Activated CD4-positive, alpha-beta T cell treated with anti-CD3 and anti-CD28 coated beads, Interleukin-2, amount 10 ng/mL, durations not matched to agents 7 days and 5 days (primary cell): ENCODE measurements around the gene VEPH1. TPM values are rescaled to one million over a fixed set of nuclear protein-coding genes. Genes with fewer than 3 reads are reported as not detected.

Experiments used
- CTCF ChIA-PET: fragments of 350-600 bp; sonication (Branson Sonifier 250); formaldehyde crosslinking; loops from one replicate; lab custom pipeline; 2021; ENCODE audit warnings: antibody characterized with exemption; lab: Charles Lee
- POLR2A ChIA-PET: fragments of 350-600 bp; sonication (Branson Sonifier 250); formaldehyde crosslinking; loops from one replicate; lab custom pipeline; 2021; ENCODE audit warnings: antibody characterized with exemption; lab: Charles Lee
- DNase-seq: peaks from one replicate; pipeline ENCODE4 v3.0.0-alpha.2; 2020
- H3K27ac Mint-ChIP-seq: one replicate; pipeline ENCODE4 v1.8.0; 2021; ENCODE audit warnings: mild to moderate bottlenecking, moderate library complexity, mixed read lengths
- H3K27me3 Mint-ChIP-seq: one replicate; pipeline ENCODE4 v1.8.0; 2021; ENCODE audit warnings: mixed read lengths
- H3K36me3 Mint-ChIP-seq: one replicate; pipeline ENCODE4 v1.8.0; 2021; ENCODE audit warnings: low read depth, mixed read lengths
- H3K4me1 Mint-ChIP-seq: one replicate; pipeline ENCODE4 v1.8.0; 2021; ENCODE audit warnings: mixed read lengths
- H3K4me3 Mint-ChIP-seq: one replicate; pipeline ENCODE4 v1.8.0; 2021; ENCODE audit warnings: mild to moderate bottlenecking, moderate library complexity, mixed read lengths
- H3K9me3 Mint-ChIP-seq: one replicate; pipeline ENCODE4 v1.8.0; 2021; ENCODE audit warnings: mixed read lengths
- total RNA-seq, 2 experiments: library from RNA; stranded (reverse); gene quantifications; one replicate each; pipeline ENCODE4 v1.2.3, GENCODE V29; 2021

Gene VEPH1
- total RNA-seq, 2 experiments from 2014 or later = not detected

DNA sequence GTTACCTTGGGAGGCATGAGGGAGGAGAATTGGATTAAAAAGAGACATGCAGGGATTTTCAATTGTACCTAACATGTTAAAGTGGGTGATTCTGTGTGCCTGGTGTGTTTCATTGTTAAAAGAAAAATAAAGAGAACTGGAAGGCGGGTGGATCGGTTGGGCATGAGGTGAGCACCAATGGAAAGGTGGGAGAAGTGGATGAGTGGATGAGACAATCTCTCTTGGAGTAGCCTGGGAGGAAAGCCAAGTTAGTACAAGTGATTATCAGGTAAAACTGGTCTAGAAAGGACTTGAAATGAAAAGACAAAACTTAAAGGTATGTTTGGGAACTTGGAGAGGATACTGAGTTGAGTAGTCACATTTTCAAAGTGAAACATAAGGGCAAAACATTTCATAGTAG is 12.1 kb downstream of the VEPH1 start:
- Mint-ChIP-seq H3K4me3 (no peak overlapping the region), H3K9me3 (no peaks in the 10 kb centered on the region), H3K27ac (no peak overlapping the region), H3K36me3 (no peaks in the 10 kb centered on the region), H3K4me1 (no peaks in the 10 kb centered on the region), H3K27me3 (peaks cover 28% of the 10 kb centered on the region)
- POLR2A ChIA-PET = no interaction called here
- no peak for DNase-seq
- CTCF ChIA-PET = no interaction called here

GRCh38 chr3:157488144-157488543 is 15.1 kb downstream of the VEPH1 start:
- Mint-ChIP-seq H3K27me3 (peaks cover 12% of the 10 kb centered on the region), H3K27ac (no peak overlapping the region), H3K4me1 (no peaks in the 10 kb centered on the region), H3K36me3 (no peaks in the 10 kb centered on the region), H3K9me3 (no peaks in the 10 kb centered on the region), H3K4me3 (no peak overlapping the region)
- no peak for DNase-seq
- CTCF ChIA-PET = interaction anchor here (0.6 kb wide), 1 partner anchor 80 kb away, joined by 5 read pairs; no protein-coding TSS in a partner anchor
- POLR2A ChIA-PET = no interaction called here

DNA sequence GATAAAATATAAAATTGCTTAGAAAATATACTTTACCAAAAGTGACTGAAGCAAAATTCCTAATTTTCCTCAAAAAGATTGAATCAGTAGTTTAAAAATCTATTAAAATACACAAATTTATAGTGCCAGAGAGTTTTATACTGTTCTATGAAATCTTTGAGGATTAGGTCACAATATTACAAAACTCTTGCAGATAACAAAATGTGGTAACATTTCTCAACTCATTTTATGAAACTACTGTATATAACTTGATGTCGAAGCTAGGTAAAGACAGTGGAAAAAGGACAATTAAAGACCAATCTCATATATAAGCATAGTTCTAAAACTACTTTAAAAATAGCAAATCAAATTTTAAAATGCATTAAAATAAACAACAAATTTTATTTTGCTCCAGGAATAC is 15.9 kb downstream of the VEPH1 start:
- Mint-ChIP-seq H3K27ac (no peak overlapping the region), H3K4me3 (no peak overlapping the region), H3K36me3 (no peaks in the 10 kb centered on the region), H3K9me3 (no peaks in the 10 kb centered on the region), H3K27me3 (peaks cover 15% of the 10 kb centered on the region), H3K4me1 (no peaks in the 10 kb centered on the region)
- ChIA-PET POLR2A (no interaction called here), CTCF (no interaction called here)
- no peak for DNase-seq

GRCh38 chr3:157479464-157480243 is 23.6 kb downstream of the VEPH1 start:
- Mint-ChIP-seq H3K4me1 (no peaks in the 10 kb centered on the region), H3K27ac (no peak overlapping the region), H3K36me3 (no peaks in the 10 kb centered on the region), H3K4me3 (no peak overlapping the region), H3K9me3 (no peaks in the 10 kb centered on the region), H3K27me3 (peaks cover 12% of the 10 kb centered on the region)
- DNase-seq = no peak
- CTCF ChIA-PET = no interaction called here
- POLR2A ChIA-PET = no interaction called here

- Mint-ChIP-seq H3K9me3 (no peaks in the 10 kb centered on the region), H3K4me3 (no peak overlapping the region), H3K4me1 (no peaks in the 10 kb centered on the region), H3K27me3 (peaks cover 7% of the 10 kb centered on the region), H3K36me3 (no peaks in the 10 kb centered on the region), H3K27ac (no peak overlapping the region)
- no peak for DNase-seq
- ChIA-PET POLR2A (no interaction called here), CTCF (no interaction called here)
Observed at GRCh38 chr3:157477441-157477840, 25.8 kb downstream of the VEPH1 start.

- CTCF ChIA-PET = interaction anchor here (0.6 kb wide), 1 partner anchor 11 kb away, joined by 3 read pairs; no protein-coding TSS in a partner anchor
- Mint-ChIP-seq H3K4me3 (no peak overlapping the region), H3K36me3 (no peaks in the 10 kb centered on the region), H3K27ac (no peak overlapping the region), H3K9me3 (no peaks in the 10 kb centered on the region), H3K27me3 (peaks cover 5% of the 10 kb centered on the region), H3K4me1 (no peaks in the 10 kb centered on the region)
- POLR2A ChIA-PET = no interaction called here
- DNase-seq = no peak
Observed at GRCh38 chr3:157475921-157476414, 27.2 kb downstream of the VEPH1 start.

DNA sequence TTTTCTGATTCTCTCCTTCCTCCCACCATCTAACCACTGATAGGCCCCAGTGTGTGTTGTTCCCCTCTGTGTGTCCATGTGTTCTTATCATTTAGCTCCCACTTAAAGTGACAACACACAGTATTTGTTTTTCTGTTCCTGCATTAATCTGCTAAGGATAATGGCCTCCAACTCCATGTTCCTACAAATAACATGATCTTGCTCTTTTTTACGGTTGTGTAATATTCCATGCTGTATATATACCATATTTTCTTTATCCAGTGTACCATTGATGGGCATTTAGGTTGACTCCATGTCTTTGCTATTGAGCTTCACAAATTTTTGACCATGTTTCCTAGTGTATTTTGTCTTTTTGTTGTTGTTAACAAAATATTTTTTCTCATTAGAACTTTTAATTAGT is 30.6 kb downstream of the VEPH1 start:
- peaks cover 7% of the 10 kb centered on the region for H3K27me3 Mint-ChIP-seq
- no peak overlapping the region for H3K4me3 Mint-ChIP-seq
- DNase-seq = no peak
- H3K36me3 Mint-ChIP-seq = no peaks in the 10 kb centered on the region
- no peak overlapping the region for H3K27ac Mint-ChIP-seq
- POLR2A ChIA-PET = no interaction called here
- CTCF ChIA-PET = no interaction called here
- H3K4me1 Mint-ChIP-seq = no peaks in the 10 kb centered on the region
- no peaks in the 10 kb centered on the region for H3K9me3 Mint-ChIP-seq

- CTCF ChIA-PET = no interaction called here
- no peaks in the 10 kb centered on the region for H3K4me1 Mint-ChIP-seq
- POLR2A ChIA-PET = no interaction called here
- H3K27ac Mint-ChIP-seq = no peak overlapping the region
- peaks cover 7% of the 10 kb centered on the region for H3K27me3 Mint-ChIP-seq
- no peaks in the 10 kb centered on the region for H3K9me3 Mint-ChIP-seq
- DNase-seq = no peak
- H3K4me3 Mint-ChIP-seq = no peak overlapping the region
- H3K36me3 Mint-ChIP-seq = no peaks in the 10 kb centered on the region
Observed at GRCh38 chr3:157471064-157471463, 32.2 kb downstream of the VEPH1 start.

- Mint-ChIP-seq H3K4me3 (no peak overlapping the region), H3K36me3 (no peaks in the 10 kb centered on the region), H3K9me3 (no peaks in the 10 kb centered on the region), H3K27me3 (peaks cover 7% of the 10 kb centered on the region), H3K27ac (no peak overlapping the region), H3K4me1 (no peaks in the 10 kb centered on the region)
- CTCF ChIA-PET = no interaction called here
- POLR2A ChIA-PET = no interaction called here
- DNase-seq = no peak
Observed at GRCh38 chr3:157469561-157470294, 33.5 kb downstream of the VEPH1 start.

- no peaks in the 10 kb centered on the region for H3K36me3 Mint-ChIP-seq
- no peaks in the 10 kb centered on the region for H3K9me3 Mint-ChIP-seq
Observed at GRCh38 chr3:157467200-157467599, 36.0 kb downstream of the VEPH1 start.

GRCh38 chr3:157465741-157466140 is 37.5 kb downstream of the VEPH1 start:
- no peak overlapping the region for H3K4me3 Mint-ChIP-seq
- ChIA-PET CTCF (no interaction called here), POLR2A (no interaction called here)
- peaks cover 9% of the 10 kb centered on the region for H3K27me3 Mint-ChIP-seq
- no peak for DNase-seq
- H3K27ac Mint-ChIP-seq = no peak overlapping the region
- H3K36me3 Mint-ChIP-seq = no peaks in the 10 kb centered on the region
- no peaks in the 10 kb centered on the region for H3K4me1 Mint-ChIP-seq
- no peaks in the 10 kb centered on the region for H3K9me3 Mint-ChIP-seq

More at GRCh38 chr3:157467200-157467599, 36.0 kb downstream of the VEPH1 start:
- Mint-ChIP-seq H3K4me3 (no peak overlapping the region), H3K4me1 (no peaks in the 10 kb centered on the region), H3K27me3 (peaks cover 7% of the 10 kb centered on the region), H3K27ac (no peak overlapping the region)
- CTCF ChIA-PET = interaction anchor here (1.0 kb wide), 1 partner anchor 68 kb away, joined by 4 read pairs; no protein-coding TSS in a partner anchor
- no peak for DNase-seq
- POLR2A ChIA-PET = no interaction called here

DNA sequence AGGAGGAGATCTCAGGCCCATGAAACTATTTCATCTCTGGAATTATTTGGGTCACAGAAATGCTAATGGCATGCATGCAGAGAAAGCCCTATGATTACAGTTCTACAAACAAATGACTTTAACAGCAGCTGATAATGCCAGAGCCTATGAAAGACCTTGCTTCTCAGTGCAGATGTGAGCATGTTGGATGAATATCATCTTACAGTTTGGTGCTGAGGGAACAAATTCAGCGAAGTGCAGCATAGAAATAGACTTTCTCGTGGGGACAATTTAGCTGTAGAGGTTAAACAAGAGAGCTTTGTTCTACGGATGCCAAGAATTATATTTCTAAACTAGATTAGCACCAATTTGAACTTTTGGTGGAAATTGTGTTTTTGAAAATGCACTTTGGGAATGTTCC is 38.9 kb downstream of the VEPH1 start:
- Mint-ChIP-seq H3K36me3 (no peaks in the 10 kb centered on the region), H3K4me1 (no peaks in the 10 kb centered on the region), H3K27ac (no peak overlapping the region), H3K4me3 (no peak overlapping the region), H3K9me3 (no peaks in the 10 kb centered on the region), H3K27me3 (peaks cover 10% of the 10 kb centered on the region)
- DNase-seq = no peak
- CTCF ChIA-PET = interaction anchor here (1.1 kb wide), 1 partner anchor 11 kb away, joined by 3 read pairs; no protein-coding TSS in a partner anchor
- POLR2A ChIA-PET = no interaction called here

DNA sequence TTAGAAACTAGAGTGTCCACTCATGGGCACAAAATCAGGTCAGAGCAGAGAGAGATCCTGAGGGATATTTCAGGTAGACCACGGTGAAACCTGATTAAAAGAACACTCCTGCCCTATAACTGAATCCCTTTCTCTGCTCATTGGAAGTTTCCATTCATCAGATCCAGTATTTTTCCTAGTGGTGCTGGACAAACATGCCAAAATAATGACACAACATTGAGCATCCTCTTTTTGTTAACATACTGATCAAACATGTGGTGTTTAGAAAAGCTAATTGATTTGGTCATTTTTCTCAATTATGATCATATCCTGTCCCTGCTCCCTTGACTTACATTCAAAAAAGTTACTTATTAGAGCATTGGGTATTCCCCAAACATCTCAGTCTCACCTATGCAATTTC is 39.4 kb downstream of the VEPH1 start:
- H3K36me3 Mint-ChIP-seq = no peaks in the 10 kb centered on the region
- no peaks in the 10 kb centered on the region for H3K4me1 Mint-ChIP-seq
- H3K27ac Mint-ChIP-seq = no peak overlapping the region
- no peak for DNase-seq
- ChIA-PET POLR2A (no interaction called here), CTCF (no interaction called here)
- no peaks in the 10 kb centered on the region for H3K9me3 Mint-ChIP-seq
- H3K4me3 Mint-ChIP-seq = no peak overlapping the region
- H3K27me3 Mint-ChIP-seq = peaks cover 10% of the 10 kb centered on the region
